Breast epithelium (tissue), 3 donors: ENCODE measurements around the gene VIT.

ENCODE experiments used
- POLR2A ChIP-seq: fragments of 450-650 bp; IDR thresholded peaks from one replicate; pipeline ENCODE4 v1.6.1; 2016; ENCODE audit warnings: antibody characterized with exemption, mild to moderate bottlenecking, moderate library complexity
- POLR2AphosphoS5 ChIP-seq, 3 donors: sonication (generic); formaldehyde crosslinking; IDR thresholded peaks; one replicate each; pipeline ENCODE4 v1.6.1; 2017; ENCODE audit warnings: antibody characterized with exemption in 3 of 3
- TF ChIP-seq, protein P1 (sequence below), 3 donors: fragments of 450-650 bp; IDR thresholded peaks; one replicate each; pipeline ENCODE4 v1.5.1; 2016 to 2017; ENCODE audit warnings: antibody characterized with exemption in 3 of 3, mild to moderate bottlenecking in 3 of 3, moderate library complexity in 3 of 3

- TF ChIP-seq, protein P1, sequence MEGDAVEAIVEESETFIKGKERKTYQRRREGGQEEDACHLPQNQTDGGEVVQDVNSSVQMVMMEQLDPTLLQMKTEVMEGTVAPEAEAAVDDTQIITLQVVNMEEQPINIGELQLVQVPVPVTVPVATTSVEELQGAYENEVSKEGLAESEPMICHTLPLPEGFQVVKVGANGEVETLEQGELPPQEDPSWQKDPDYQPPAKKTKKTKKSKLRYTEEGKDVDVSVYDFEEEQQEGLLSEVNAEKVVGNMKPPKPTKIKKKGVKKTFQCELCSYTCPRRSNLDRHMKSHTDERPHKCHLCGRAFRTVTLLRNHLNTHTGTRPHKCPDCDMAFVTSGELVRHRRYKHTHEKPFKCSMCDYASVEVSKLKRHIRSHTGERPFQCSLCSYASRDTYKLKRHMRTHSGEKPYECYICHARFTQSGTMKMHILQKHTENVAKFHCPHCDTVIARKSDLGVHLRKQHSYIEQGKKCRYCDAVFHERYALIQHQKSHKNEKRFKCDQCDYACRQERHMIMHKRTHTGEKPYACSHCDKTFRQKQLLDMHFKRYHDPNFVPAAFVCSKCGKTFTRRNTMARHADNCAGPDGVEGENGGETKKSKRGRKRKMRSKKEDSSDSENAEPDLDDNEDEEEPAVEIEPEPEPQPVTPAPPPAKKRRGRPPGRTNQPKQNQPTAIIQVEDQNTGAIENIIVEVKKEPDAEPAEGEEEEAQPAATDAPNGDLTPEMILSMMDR (IDR thresholded peaks at IDR 0.05): no peak
- no peak for TF ChIP-seq POLR2AphosphoS5 (IDR thresholded peaks at IDR 0.05)
- TF ChIP-seq POLR2A: no peak
Observed at GRCh38 chr2:36783246-36783645, 86.7 kb downstream of the VIT start.
